GM23338 (cell line): ENCODE results near the gene IL9. TPM values are rescaled to one million over a fixed set of nuclear protein-coding genes. Genes with fewer than 3 reads are reported as not detected.

Source experiments
- ATAC-seq: fragments of 200-7000 bp; cut with Tn5 transposase; 3 replicates; pipeline ENCODE4 v1.9.1; 2020
- DNase-seq: peaks from one replicate; pipeline ENCODE4 v3.0.0-alpha.2; 2015; ENCODE audit warnings: low spot score
- H2AFZ ChIP-seq: fragments of 200-600 bp; sonication (generic); 2 replicates; pipeline ENCODE4 v1.8.0; 2016; ENCODE audit warnings: antibody characterized with exemption, mild to moderate bottlenecking, moderate library complexity
- H3F3A ChIP-seq: fragments of 200-600 bp; sonication (generic); replicated peaks from 2 replicates; pipeline ENCODE4 v1.8.0; 2017; ENCODE audit warnings: antibody characterized with exemption, mixed run types, low read depth
- H3K27ac ChIP-seq: fragments of 200-600 bp; sonication (generic); 2 replicates; pipeline ENCODE4 v1.6.1; 2016; ENCODE audit warnings: low read depth
- H3K27me3 ChIP-seq: fragments of 200-600 bp; sonication (generic); 2 replicates; pipeline ENCODE4 v1.8.0; 2016; ENCODE audit warnings: mild to moderate bottlenecking, mixed run types, moderate library complexity; ENCODE audit not compliant: insufficient read depth
- H3K36me3 ChIP-seq: fragments of 200-600 bp; sonication (generic); 2 replicates; pipeline ENCODE4 v1.8.0; 2016; ENCODE audit warnings: mild to moderate bottlenecking; ENCODE audit not compliant: insufficient read depth
- H3K4me1 ChIP-seq: fragments of 200-600 bp; sonication (generic); 2 replicates; pipeline ENCODE4 v1.8.0; 2016; ENCODE audit warnings: mild to moderate bottlenecking, moderate library complexity; ENCODE audit not compliant: insufficient read depth
- H3K4me2 ChIP-seq: fragments of 200-600 bp; sonication (generic); 2 replicates; pipeline ENCODE4 v1.7.1; 2017; ENCODE audit warnings: mixed run types
- H3K4me3 ChIP-seq: fragments of 200-600 bp; sonication (generic); 2 replicates; pipeline ENCODE4 v1.6.1; 2016; ENCODE audit warnings: mixed run types
- H3K79me2 ChIP-seq: fragments of 200-600 bp; sonication (generic); replicated peaks from 2 replicates; pipeline ENCODE4 v1.8.0; 2017; ENCODE audit warnings: mild to moderate bottlenecking; ENCODE audit not compliant: insufficient read depth
- H3K9me2 ChIP-seq: fragments of 200-600 bp; sonication (generic); 2 replicates; pipeline ENCODE4 v1.8.0; 2017; ENCODE audit not compliant: insufficient read depth
- H4K20me1 ChIP-seq: fragments of 200-600 bp; sonication (generic); replicated peaks from 2 replicates; pipeline ENCODE4 v1.8.0; 2017; ENCODE audit warnings: mild to moderate bottlenecking; ENCODE audit not compliant: insufficient read depth
- H3K27ac Mint-ChIP-seq: 2 replicates; pipeline ENCODE4 v1.8.0; 2020; ENCODE audit warnings: inconsistent platforms, mild to moderate bottlenecking, moderate library complexity, mixed read lengths
- H3K27me3 Mint-ChIP-seq: 3 replicates; pipeline ENCODE4 v1.8.0; 2022; ENCODE audit warnings: low read depth, mild to moderate bottlenecking, moderate library complexity, mixed read lengths, inconsistent platforms; ENCODE audit not compliant: insufficient read depth, poor library complexity
- H3K36me3 Mint-ChIP-seq: 3 replicates; pipeline ENCODE4 v1.8.0; 2021; ENCODE audit warnings: low read depth, mild to moderate bottlenecking, inconsistent platforms, moderate library complexity, mixed read lengths
- H3K4me1 Mint-ChIP-seq: 3 replicates; pipeline ENCODE4 v1.8.0; 2020; ENCODE audit warnings: mild to moderate bottlenecking, inconsistent platforms, mixed read lengths
- H3K4me3 Mint-ChIP-seq: 3 replicates; pipeline ENCODE4 v1.8.0; 2021; ENCODE audit warnings: moderate library complexity, mild to moderate bottlenecking, inconsistent platforms, mixed read lengths
- H3K9me3 Mint-ChIP-seq: 3 replicates; pipeline ENCODE4 v1.8.0; 2020; ENCODE audit warnings: moderate library complexity, mild to moderate bottlenecking, inconsistent platforms, mixed read lengths
- CTCF ChIP-seq, 2 experiments: fragments of 200-600 bp in 1 of 2; sonication (generic) in 1 of 2; conservative IDR thresholded peaks; 2 replicates each; pipeline versions ENCODE4 v1.5.1 to v1.6.1; 2016 to 2017; ENCODE audit warnings: antibody characterized with exemption in 2 of 2, low read depth in 2 of 2, mild to moderate bottlenecking in 2 of 2, moderate library complexity in 1 of 2
- ETS1 ChIP-seq: IDR thresholded peaks from 2 replicates; pipeline ENCODE4 v1.6.1; 2016; ENCODE audit warnings: antibody characterized with exemption
- EZH2 ChIP-seq: fragments of 200-600 bp; sonication (generic); IDR thresholded peaks from one replicate; pipeline ENCODE4 v1.8.0; 2017; ENCODE audit warnings: antibody characterized with exemption, mild to moderate bottlenecking, low read depth; ENCODE audit not compliant: unreplicated experiment
- JUNB ChIP-seq: IDR thresholded peaks from one replicate; pipeline ENCODE4 v1.6.1; 2016; ENCODE audit warnings: antibody characterized with exemption; ENCODE audit not compliant: unreplicated experiment
- NANOG ChIP-seq: IDR thresholded peaks from 2 replicates; pipeline ENCODE4 v1.6.1; 2016; ENCODE audit warnings: antibody characterized with exemption, borderline replicate concordance
- POLR2AphosphoS5 ChIP-seq: IDR thresholded peaks from 2 replicates; pipeline ENCODE4 v1.6.1; 2016; ENCODE audit warnings: antibody characterized with exemption, low read depth
- STAT1 ChIP-seq: IDR thresholded peaks from one replicate; pipeline ENCODE4 v1.6.1; 2016; ENCODE audit warnings: antibody characterized with exemption; ENCODE audit not compliant: unreplicated experiment
- ZNF114 ChIP-seq: fragments of 250-450 bp; sonication (Bioruptor Pico); IDR thresholded peaks from 2 replicates; pipeline ENCODE4 v1.5.0; 2020; ENCODE audit warnings: mild to moderate bottlenecking, moderate library complexity
- ZNF331 ChIP-seq: fragments of 250-450 bp; sonication (Bioruptor Pico); IDR thresholded peaks from 2 replicates; pipeline ENCODE4 v1.5.0; 2020; ENCODE audit warnings: low read depth, mild to moderate bottlenecking, moderate library complexity
- polyA plus RNA-seq: library from polyadenylated mRNA; unstranded; fragments of >200 nt; fragmentation: Nextera tagmentation; extraction: Ambion mirVana; gene quantifications from 2 replicates; pipeline ENCODE4 v1.2.1, GENCODE V29; 2016
- total RNA-seq: library from RNA; depleted of rRNA; stranded (reverse); fragments of >200 nt; shearing (Covaris generic); gene quantifications from 2 replicates; pipeline ENCODE4 v1.2.3, GENCODE V29; 2014
- TF ChIP-seq, protein P1 (sequence below): IDR thresholded peaks from one replicate; pipeline ENCODE4 v1.6.1; 2018; ENCODE audit warnings: antibody characterized with exemption; ENCODE audit not compliant: unreplicated experiment
- TF ChIP-seq, protein P2 (sequence below): fragments of 250-450 bp; sonication (Bioruptor Pico); IDR thresholded peaks from 2 replicates; pipeline ENCODE4 v1.5.0; 2020; ENCODE audit warnings: mild to moderate bottlenecking, moderate library complexity

The IL9 gene
- total and polyA plus RNA-seq, 2 experiments from 2014 or later, result not detected

DNA sequence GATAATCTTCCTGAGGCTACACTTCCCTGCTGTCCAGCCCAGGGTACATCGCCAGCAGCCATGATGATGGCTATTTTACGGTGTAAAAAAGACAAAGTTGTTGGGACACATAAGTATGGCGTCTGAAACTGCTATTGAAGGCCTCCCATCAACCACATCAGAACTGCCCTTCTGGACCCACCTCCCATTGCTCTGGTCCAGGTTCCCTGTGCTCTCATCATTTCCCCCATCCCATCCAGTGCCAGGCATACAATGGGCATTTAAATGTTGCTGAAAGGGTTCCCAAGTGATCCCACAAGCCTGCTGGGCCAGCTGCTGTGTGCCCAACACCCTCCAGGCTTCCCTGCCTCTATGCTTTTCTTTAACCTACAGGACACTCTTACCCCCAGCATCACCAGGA, 10.6 kb downstream of the IL9 start:
- Histone ChIP-seq H3K36me3 (no peaks in the 10 kb centered on the region), H3K9me2 (no peaks in the 10 kb centered on the region), H4K20me1 (no peaks in the 10 kb centered on the region), H2AFZ (no peak overlapping the region), H3F3A (no peaks in the 10 kb centered on the region), H3K79me2 (no peaks in the 10 kb centered on the region), H3K4me3 (no peak overlapping the region), H3K4me1 (0 out of 2 replicates have a peak, but pooled peaks cover 9% of the 10 kb centered on the region), H3K27ac (no peak overlapping the region), H3K27me3 (peaks cover 13% of the 10 kb centered on the region; the same call in 1 of the 2 replicates), H3K4me2 (no peak overlapping the region)
- H3K9me3 Mint-ChIP-seq, result no peaks in the 10 kb centered on the region; the same call in 2 of the 3 replicates
- DNase-seq, result no peak
- H3K36me3 Mint-ChIP-seq, result no peaks in the 10 kb centered on the region
- H3K4me3 Mint-ChIP-seq, result no peak overlapping the region
- H3K27me3 Mint-ChIP-seq, result peaks cover 10% of the 10 kb centered on the region
- no peak overlapping the region for H3K27ac Mint-ChIP-seq
- TF ChIP-seq STAT1, result no peak
- TF ChIP-seq ZNF114, result no peak
- TF ChIP-seq NANOG, result no peak
- TF ChIP-seq POLR2AphosphoS5, result no peak
- TF ChIP-seq ETS1, result no peak
- TF ChIP-seq, protein P1, sequence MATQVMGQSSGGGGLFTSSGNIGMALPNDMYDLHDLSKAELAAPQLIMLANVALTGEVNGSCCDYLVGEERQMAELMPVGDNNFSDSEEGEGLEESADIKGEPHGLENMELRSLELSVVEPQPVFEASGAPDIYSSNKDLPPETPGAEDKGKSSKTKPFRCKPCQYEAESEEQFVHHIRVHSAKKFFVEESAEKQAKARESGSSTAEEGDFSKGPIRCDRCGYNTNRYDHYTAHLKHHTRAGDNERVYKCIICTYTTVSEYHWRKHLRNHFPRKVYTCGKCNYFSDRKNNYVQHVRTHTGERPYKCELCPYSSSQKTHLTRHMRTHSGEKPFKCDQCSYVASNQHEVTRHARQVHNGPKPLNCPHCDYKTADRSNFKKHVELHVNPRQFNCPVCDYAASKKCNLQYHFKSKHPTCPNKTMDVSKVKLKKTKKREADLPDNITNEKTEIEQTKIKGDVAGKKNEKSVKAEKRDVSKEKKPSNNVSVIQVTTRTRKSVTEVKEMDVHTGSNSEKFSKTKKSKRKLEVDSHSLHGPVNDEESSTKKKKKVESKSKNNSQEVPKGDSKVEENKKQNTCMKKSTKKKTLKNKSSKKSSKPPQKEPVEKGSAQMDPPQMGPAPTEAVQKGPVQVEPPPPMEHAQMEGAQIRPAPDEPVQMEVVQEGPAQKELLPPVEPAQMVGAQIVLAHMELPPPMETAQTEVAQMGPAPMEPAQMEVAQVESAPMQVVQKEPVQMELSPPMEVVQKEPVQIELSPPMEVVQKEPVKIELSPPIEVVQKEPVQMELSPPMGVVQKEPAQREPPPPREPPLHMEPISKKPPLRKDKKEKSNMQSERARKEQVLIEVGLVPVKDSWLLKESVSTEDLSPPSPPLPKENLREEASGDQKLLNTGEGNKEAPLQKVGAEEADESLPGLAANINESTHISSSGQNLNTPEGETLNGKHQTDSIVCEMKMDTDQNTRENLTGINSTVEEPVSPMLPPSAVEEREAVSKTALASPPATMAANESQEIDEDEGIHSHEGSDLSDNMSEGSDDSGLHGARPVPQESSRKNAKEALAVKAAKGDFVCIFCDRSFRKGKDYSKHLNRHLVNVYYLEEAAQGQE, result no peak
- TF ChIP-seq CTCF (conservative IDR thresholded peaks at IDR 0.05; ENCODE audit: low read depth in 2 of 2), result no peak
- TF ChIP-seq EZH2, result no peak
- no peak for TF ChIP-seq JUNB
- no peak for TF ChIP-seq ZNF331 (CRISPR knock-in tag)
- TF ChIP-seq, protein P2, sequence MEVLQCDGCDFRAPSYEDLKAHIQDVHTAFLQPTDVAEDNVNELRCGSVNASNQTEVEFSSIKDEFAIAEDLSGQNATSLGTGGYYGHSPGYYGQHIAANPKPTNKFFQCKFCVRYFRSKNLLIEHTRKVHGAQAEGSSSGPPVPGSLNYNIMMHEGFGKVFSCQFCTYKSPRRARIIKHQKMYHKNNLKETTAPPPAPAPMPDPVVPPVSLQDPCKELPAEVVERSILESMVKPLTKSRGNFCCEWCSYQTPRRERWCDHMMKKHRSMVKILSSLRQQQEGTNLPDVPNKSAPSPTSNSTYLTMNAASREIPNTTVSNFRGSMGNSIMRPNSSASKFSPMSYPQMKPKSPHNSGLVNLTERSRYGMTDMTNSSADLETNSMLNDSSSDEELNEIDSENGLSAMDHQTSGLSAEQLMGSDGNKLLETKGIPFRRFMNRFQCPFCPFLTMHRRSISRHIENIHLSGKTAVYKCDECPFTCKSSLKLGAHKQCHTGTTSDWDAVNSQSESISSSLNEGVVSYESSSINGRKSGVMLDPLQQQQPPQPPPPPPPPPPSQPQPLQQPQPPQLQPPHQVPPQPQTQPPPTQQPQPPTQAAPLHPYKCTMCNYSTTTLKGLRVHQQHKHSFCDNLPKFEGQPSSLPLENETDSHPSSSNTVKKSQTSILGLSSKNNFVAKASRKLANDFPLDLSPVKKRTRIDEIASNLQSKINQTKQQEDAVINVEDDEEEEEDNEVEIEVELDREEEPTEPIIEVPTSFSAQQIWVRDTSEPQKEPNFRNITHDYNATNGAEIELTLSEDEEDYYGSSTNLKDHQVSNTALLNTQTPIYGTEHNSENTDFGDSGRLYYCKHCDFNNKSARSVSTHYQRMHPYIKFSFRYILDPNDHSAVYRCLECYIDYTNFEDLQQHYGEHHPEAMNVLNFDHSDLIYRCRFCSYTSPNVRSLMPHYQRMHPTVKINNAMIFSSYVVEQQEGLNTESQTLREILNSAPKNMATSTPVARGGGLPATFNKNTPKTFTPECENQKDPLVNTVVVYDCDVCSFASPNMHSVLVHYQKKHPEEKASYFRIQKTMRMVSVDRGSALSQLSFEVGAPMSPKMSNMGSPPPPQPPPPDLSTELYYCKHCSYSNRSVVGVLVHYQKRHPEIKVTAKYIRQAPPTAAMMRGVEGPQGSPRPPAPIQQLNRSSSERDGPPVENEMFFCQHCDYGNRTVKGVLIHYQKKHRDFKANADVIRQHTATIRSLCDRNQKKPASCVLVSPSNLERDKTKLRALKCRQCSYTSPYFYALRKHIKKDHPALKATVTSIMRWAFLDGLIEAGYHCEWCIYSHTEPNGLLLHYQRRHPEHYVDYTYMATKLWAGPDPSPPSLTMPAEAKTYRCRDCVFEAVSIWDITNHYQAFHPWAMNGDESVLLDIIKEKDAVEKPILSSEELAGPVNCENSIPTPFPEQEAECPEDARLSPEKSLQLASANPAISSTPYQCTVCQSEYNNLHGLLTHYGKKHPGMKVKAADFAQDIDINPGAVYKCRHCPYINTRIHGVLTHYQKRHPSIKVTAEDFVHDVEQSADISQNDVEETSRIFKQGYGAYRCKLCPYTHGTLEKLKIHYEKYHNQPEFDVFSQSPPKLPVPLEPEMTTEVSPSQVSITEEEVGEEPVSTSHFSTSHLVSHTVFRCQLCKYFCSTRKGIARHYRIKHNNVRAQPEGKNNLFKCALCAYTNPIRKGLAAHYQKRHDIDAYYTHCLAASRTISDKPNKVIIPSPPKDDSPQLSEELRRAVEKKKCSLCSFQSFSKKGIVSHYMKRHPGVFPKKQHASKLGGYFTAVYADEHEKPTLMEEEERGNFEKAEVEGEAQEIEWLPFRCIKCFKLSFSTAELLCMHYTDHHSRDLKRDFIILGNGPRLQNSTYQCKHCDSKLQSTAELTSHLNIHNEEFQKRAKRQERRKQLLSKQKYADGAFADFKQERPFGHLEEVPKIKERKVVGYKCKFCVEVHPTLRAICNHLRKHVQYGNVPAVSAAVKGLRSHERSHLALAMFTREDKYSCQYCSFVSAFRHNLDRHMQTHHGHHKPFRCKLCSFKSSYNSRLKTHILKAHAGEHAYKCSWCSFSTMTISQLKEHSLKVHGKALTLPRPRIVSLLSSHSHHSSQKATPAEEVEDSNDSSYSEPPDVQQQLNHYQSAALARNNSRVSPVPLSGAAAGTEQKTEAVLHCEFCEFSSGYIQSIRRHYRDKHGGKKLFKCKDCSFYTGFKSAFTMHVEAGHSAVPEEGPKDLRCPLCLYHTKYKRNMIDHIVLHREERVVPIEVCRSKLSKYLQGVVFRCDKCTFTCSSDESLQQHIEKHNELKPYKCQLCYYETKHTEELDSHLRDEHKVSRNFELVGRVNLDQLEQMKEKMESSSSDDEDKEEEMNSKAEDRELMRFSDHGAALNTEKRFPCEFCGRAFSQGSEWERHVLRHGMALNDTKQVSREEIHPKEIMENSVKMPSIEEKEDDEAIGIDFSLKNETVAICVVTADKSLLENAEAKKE (CRISPR knock-in tag), result no peak
- no peak for ATAC-seq
- peaks cover 32% of the 10 kb centered on the region for H3K4me1 Mint-ChIP-seq
